ENCODE measurements around the gene DOCK2. TPM values are rescaled to one million over a fixed set of nuclear protein-coding genes. Genes with fewer than 3 reads are reported as not detected.

Gene DOCK2
- total and polyA plus RNA-seq, 9 of the 15 experiments (the other 6 are each of a cell fraction or from before 2014, with no cell fraction given) = 4.5 to 42.6 (median 20.5) TPM

DNA sequence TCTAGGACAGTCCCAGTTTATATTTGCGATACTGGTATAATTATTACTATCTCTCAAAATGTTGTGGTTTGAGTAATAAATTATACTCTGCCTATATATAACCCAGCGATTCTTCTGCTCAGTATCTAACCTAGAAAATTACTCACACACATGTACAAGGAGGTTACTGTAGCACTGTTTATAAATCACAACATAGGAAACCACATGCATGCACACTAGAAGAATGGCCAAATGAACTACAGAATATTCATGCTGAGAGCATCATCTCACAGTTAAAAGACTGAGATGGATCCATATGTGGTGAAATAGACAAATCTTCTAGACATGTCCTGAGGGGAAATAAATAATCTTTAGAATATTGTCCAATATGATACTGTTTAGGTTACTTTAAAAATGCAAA is 281.2 kb downstream of the DOCK2 start:
- no TSS peak for BruUV-seq (replicated peaks)
- DNase-seq (ENCODE audit: extremely low read depth in 1 of 4, low spot score in 3 of 4) = no peak
- CTCF ChIA-PET (ENCODE audit: low intra/inter-chr PET ratio) = no interaction called here
- H3K4me2 ChIP-seq (ENCODE audit: insufficient read depth, low read length) = no peak overlapping the region
- TF ChIP-seq DACH1 (IDR thresholded peaks at IDR 0.05; ENCODE audit: partially characterized antibody) = no peak
- TF ChIP-seq CBX8 (IDR thresholded peaks at IDR 0.05; ENCODE audit: borderline replicate concordance, extremely low read depth, low read depth, low read length, poor library complexity, severe bottlenecking) = no peak
- TF ChIP-seq FOSL1 (tag; conservative IDR thresholded peaks at IDR 0.05) = no peak
- no peak for TF ChIP-seq ZNF696 (CRISPR knock-in tag; conservative IDR thresholded peaks at IDR 0.05)
- TF ChIP-seq NFIC (IDR thresholded peaks at IDR 0.05) = no peak
- no peak for TF ChIP-seq SAFB (IDR thresholded peaks at IDR 0.05; ENCODE audit: borderline replicate concordance, low read depth, low read length)
- no peak for TF ChIP-seq ARID2 (IDR thresholded peaks at IDR 0.05)
- TF ChIP-seq, protein P1, sequence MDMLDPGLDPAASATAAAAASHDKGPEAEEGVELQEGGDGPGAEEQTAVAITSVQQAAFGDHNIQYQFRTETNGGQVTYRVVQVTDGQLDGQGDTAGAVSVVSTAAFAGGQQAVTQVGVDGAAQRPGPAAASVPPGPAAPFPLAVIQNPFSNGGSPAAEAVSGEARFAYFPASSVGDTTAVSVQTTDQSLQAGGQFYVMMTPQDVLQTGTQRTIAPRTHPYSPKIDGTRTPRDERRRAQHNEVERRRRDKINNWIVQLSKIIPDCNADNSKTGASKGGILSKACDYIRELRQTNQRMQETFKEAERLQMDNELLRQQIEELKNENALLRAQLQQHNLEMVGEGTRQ (CRISPR knock-in tag; IDR thresholded peaks at IDR 0.05) = no peak
- TF ChIP-seq KDM5B (IDR thresholded peaks at IDR 0.05; ENCODE audit: insufficient replicate concordance, low read depth, low read length) = no peak
- intact Hi-C loops (cut with micrococcal nuclease) (no loop called here), in situ Hi-C loops (cut with MboI) (no loop called here)
- H3K79me2 ChIP-seq (ENCODE audit: control insufficient read depth, insufficient read depth, low read length) = no peaks in the 10 kb centered on the region
- FAIRE-seq = no peak
- H3K9me3 ChIP-seq (replicated peaks; ENCODE audit: control insufficient read depth, insufficient read depth, low read depth, low read length) = no peaks in the 10 kb centered on the region
- H3K27ac ChIP-seq (ENCODE audit: extremely low read depth, low read depth, low read length) = no peak overlapping the region
- no peak overlapping the region for H3K9ac ChIP-seq (ENCODE audit: insufficient read depth in 1 of 2, low read depth in 2 of 2, low read length in 2 of 2)
- POLR2A ChIA-PET = no interaction called here
- H3K4me3 ChIP-seq = no peak overlapping the region
- no peaks in the 10 kb centered on the region for H4K20me1 ChIP-seq (replicated peaks; ENCODE audit: control insufficient read depth, insufficient read depth, low read length)
- no peaks in the 10 kb centered on the region for H3K9me1 ChIP-seq (ENCODE audit: control insufficient read depth, insufficient read depth, low read length)
- H2AFZ ChIP-seq (ENCODE audit: low read depth, low read length) = no peak overlapping the region
- H3K4me1 ChIP-seq (replicated peaks in 1 of 2; ENCODE audit: control insufficient read depth in 2 of 2, insufficient read depth in 2 of 2, low read length in 2 of 2) = no peaks in the 10 kb centered on the region
- no peaks in the 10 kb centered on the region for H3K36me3 ChIP-seq (ENCODE audit: control insufficient read depth, insufficient read depth, low read length)
- H3K27me3 ChIP-seq (ENCODE audit: control insufficient read depth in 2 of 2, insufficient read depth in 2 of 2, low read length in 2 of 2) = peaks cover 0 to 4% of the 10 kb centered on the region in 2 experiments; a peak in 1 of 5 replicates
- ATAC-seq = no peak
- 13% methylated on average over 2 of the region's 2 CpGs for WGBS (ENCODE audit: insufficient coverage, low coverage, missing lambda C conversion rate)

Measured in K562 (cell line).